HG03457 (cell line): ENCODE results near the gene TBX18.

Source experiments
- ATAC-seq: cut with Tn5 transposase; IDR thresholded peaks from one replicate; pipeline ENCODE4 v1.9.1; 2021; ENCODE audit warnings: moderate number of reproducible peaks; ENCODE audit not compliant: unreplicated experiment

The TBX18 gene

GRCh38 chr6:84773133-84773430, 8.7 kb upstream of the TBX18 start:
- no peak for ATAC-seq

GRCh38 chr6:84772428-84773132, 8.2 kb upstream of the TBX18 start:
- no peak for ATAC-seq

- ATAC-seq = no peak
Measured at GRCh38 chr6:84771756-84772356, 7.5 kb upstream of the TBX18 start.

GRCh38 chr6:84771125-84771755, 6.8 kb upstream of the TBX18 start:
- no peak for ATAC-seq

GRCh38 chr6:84770521-84770920, 6.1 kb upstream of the TBX18 start:
- no peak for ATAC-seq

- ATAC-seq = no peak
Measured at GRCh38 chr6:84769306-84769705, 4.9 kb upstream of the TBX18 start.

- no peak for ATAC-seq
Measured at GRCh38 chr6:84768442-84769174, 4.2 kb upstream of the TBX18 start.

GRCh38 chr6:84767526-84768201, 3.3 kb upstream of the TBX18 start:
- no peak for ATAC-seq

- ATAC-seq = no peak
Measured at GRCh38 chr6:84766799-84767525, 2.6 kb upstream of the TBX18 start.

GRCh38 chr6:84766118-84766798, 1.9 kb upstream of the TBX18 start:
- no peak for ATAC-seq

GRCh38 chr6:84763886-84764331, 489 bp downstream of the TBX18 start:
- ATAC-seq = no peak

- no peak for ATAC-seq
Measured at GRCh38 chr6:84763003-84763885, 1.2 kb downstream of the TBX18 start.

- no peak for ATAC-seq
Measured at GRCh38 chr6:84762220-84763002, 2.0 kb downstream of the TBX18 start.

GRCh38 chr6:84758486-84758885, 5.9 kb downstream of the TBX18 start:
- ATAC-seq = no peak

- ATAC-seq = no peak
Measured at GRCh38 chr6:84756877-84757276, 7.5 kb downstream of the TBX18 start.

GRCh38 chr6:84756466-84756865, 7.9 kb downstream of the TBX18 start:
- no peak for ATAC-seq

GRCh38 chr6:84753173-84753572, 11.2 kb downstream of the TBX18 start:
- no peak for ATAC-seq

- ATAC-seq = no peak
Measured at GRCh38 chr6:84752118-84752850, 12.1 kb downstream of the TBX18 start.
